Measurements from ENCODE around the gene DCAF16.
"Not testable (repeated sequence)": the region's sequence is repeated elsewhere in the genome, so short reads cannot be mapped to it uniquely, and the experiment has no call there.

The DCAF16 gene

GRCh38 chr4:17810260-17811077 lies at the start of gene DCAF16, which contains the start of gene NCAPG:
Gene DCAF16 (minus strand): TSS chr4:17810757. CDS start chr4:17804141, 6,616 bp downstream.
Gene NCAPG (plus strand): TSS chr4:17810979. CDS start chr4:17811078, 99 bp downstream.
- DNase-seq = peak; percentile 99

- DNase-seq = no peak
Measured at GRCh38 chr4:17859793-17860406, 49.3 kb upstream of the DCAF16 start.

GRCh38 chr4:17854036-17854435 lies 43.5 kb upstream of the DCAF16 start:
- DNase-seq = no peak

DNA sequence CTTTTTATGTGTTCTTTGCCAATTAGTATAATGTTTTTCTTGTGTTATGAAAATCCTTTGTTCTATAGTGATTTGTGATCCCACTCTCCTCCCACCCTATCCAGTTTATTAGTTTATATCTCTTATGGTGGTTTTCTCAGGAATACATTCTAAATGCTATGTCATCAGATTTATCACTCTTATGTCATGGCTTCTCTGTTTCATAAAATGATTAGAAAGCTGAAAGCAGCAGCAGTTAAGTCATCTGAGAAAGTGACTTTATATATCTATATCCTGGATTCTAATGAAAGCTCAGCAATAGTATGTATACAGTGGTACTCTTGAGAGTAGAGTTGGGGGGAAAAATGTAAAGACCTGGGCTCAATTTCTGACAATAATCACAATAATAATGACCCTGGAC lies 41.4 kb upstream of the DCAF16 start:
- DNase-seq = no peak

DNA sequence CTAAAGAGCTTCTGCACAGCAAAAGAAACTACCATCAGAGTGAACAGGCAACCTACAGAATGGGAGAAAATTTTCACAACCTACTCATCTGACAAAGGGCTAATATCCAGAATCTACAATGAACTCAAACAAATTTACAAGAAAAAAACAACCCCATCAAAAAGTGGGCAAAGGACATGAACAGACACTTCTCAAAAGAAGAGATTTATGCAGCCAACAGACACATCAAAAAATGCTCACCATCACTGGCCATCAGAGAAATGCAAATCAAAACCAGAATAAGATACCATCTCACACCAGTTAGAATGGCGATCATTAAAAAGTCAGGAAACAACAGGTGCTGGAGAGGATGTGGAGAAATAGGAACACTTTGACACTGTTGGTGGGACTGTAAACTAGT lies 39.7 kb upstream of the DCAF16 start:
- DNase-seq = not testable (repeated sequence)

GRCh38 chr4:17846266-17846665 lies 35.7 kb upstream of the DCAF16 start:
- DNase-seq = no peak

GRCh38 chr4:17823871-17824669 lies 13.5 kb upstream of the DCAF16 start:
- DNase-seq = no peak

- DNase-seq = peak; percentile 16
Measured at GRCh38 chr4:17817027-17817426, 6.5 kb upstream of the DCAF16 start.

- DNase-seq = no peak
Measured at GRCh38 chr4:17816142-17816541, 5.6 kb upstream of the DCAF16 start.

DNA sequence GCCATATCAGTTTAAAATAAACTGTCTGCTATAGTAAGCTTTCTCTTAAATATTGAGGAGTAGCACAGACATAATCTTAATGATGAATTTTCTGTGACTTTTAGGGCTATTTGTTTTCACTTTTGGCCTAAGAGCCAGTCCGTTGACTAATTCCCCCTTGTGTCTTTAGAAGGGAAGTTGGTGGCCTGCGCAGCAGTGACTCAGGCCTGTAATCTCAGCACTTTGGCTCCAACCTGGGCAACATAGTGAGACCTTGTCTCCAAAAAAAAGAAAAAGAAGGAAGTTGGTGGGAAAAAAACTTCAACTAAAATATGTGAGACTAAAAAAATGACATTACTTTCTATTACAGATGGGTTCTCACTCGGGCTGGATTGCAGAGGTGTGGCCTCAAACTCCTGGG lies 3.6 kb upstream of the DCAF16 start:
- no peak for DNase-seq

- DNase-seq = no peak
Measured at GRCh38 chr4:17812801-17813200, 2.2 kb upstream of the DCAF16 start.

DNA sequence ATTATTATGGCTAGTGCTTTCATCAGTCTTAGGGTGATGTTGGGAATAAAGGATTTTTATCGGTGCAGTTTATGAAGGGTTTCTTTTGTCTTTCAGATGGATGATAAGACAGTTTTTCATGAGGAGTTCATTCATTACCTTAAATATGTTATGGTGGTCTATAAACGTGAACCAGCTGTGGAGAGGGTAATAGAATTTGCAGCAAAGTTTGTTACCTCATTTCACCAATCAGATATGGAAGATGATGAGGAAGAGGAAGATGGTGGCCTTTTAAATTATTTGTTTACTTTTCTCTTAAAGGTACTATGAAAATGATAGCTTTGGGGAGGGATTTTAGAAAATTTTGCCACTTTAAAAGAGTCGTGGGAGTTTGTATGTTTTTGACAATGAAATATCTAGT lies 1.6 kb upstream of the DCAF16 start:
- DNase-seq = no peak

GRCh38 chr4:17811078-17811603 lies 584 bp upstream of the DCAF16 start:
- peak; percentile 43 for DNase-seq

DNA sequence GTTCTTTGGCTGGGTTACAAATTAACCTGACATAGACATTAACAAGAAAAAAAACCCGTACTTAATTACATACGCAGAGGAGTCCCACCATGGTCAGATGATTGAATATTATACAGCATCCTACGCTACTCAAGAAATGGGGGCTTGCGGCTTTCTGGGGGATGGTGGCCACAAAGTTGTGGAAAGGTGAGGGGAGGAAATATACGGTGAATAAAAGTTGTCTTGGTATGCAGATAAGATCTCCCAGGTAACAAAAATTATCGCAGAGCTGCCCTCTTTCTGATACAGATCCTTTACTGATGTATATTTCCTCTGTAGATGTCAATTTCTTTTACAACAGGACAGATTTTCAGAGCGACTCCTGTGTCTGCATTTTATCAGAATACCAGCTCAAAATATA lies 890 bp downstream of the DCAF16 start:
- DNase-seq = no peak

DNA sequence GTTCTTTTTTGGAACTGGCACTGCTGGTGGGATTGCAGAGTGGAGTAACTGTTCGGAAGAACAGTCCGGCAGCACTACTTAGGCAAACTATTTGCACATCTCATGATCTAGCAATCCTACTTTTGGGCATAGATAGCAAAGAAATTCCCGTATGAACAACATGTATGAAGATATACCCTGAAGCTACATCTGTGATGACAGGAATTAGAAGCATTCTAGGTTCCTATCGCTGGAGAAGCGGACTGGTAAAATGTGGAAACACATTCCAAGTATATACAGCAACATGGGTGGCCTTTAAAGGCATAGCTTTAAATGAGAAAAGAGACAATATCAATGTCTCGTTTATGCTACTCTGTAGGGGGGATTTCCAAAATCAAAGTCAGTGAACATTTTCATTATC lies 3.1 kb downstream of the DCAF16 start:
- DNase-seq = no peak

GRCh38 chr4:17805580-17806155 lies 4.9 kb downstream of the DCAF16 start:
- no peak for DNase-seq

- DNase-seq = no peak
Measured at GRCh38 chr4:17797808-17798207, 12.7 kb downstream of the DCAF16 start.

- DNase-seq = no peak
Measured at GRCh38 chr4:17794730-17795129, 15.8 kb downstream of the DCAF16 start.

DNA sequence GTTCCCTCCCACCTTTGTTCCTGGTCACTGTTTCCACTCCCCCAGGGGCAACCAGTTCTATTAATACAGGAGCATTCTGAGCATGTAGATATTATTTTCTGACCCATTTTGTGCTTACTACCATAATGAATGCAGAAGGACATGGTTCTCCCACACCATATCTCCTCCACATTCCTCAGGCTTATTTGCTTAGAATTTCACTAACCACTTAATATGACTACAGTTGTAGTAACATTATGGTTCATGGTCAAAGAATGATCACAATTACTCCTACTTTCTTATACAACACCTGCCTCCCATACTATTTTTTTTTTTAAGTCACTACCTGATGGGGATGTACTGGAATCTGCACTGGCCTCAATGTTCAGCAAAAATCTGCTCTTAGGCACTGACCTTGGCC lies 21.6 kb downstream of the DCAF16 start:
- no peak for DNase-seq

- DNase-seq = no peak
Measured at GRCh38 chr4:17787315-17787714, 23.2 kb downstream of the DCAF16 start.

DNA sequence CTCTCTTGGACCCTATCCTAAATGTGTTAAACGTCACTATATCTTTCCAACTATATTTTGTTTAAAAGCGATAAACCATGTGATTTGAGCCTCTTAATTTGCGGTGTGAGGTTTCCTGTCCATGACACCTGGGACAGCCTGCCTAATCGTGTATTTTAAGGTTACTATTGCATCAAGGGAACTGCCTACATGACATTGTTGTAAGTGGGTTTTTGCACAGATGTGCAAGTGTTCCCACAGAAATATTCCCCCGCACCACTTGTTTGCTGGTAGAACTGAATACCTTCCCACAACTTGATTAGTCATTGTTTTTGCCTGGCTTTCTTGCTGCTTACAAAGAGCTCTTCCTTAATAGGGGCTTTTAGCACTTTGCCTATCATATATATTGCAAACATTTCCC lies 24.0 kb downstream of the DCAF16 start:
- no peak for DNase-seq

DNA sequence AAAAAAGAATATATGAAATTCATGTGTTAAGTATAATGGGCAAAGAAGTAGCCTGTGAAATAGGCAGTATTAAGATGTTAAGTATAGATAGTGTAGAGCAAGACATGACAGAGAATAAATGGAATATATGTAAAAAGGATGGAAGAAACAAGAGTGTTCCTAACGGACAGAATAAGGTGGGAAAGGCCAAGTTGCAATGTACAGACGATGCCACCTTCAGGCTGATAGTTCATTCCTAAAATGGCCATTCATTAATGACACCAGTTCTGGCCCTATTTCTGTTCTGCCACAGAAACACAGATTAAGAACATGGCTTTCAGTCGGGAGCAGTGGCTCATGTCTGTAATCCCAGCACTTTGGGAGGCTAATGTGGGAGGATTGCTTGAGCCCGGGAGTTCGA lies 24.7 kb downstream of the DCAF16 start:
- no peak for DNase-seq
